Endothelial cell of umbilical vein (primary cell): Measurements from ENCODE around the gene BLOC1S1.

ENCODE experiments used
- EZH2 ChIP-seq: IDR thresholded peaks from 2 replicates; pipeline ENCODE4 v1.6.1; 2012; ENCODE audit warnings: borderline replicate concordance, low read depth, mild to moderate bottlenecking, moderate library complexity, low read length, inconsistent platforms; ENCODE audit not compliant: severe bottlenecking
- JUN ChIP-seq: IDR thresholded peaks from 2 replicates; pipeline ENCODE4 v1.6.1; 2011; ENCODE audit warnings: borderline replicate concordance, low read depth; ENCODE audit not compliant: insufficient read length, insufficient read depth
- MYC ChIP-seq: IDR thresholded peaks from one replicate; pipeline ENCODE4 v1.6.1; 2011; ENCODE audit warnings: mild to moderate bottlenecking, low read depth, low read length
- POLR2A ChIP-seq: IDR thresholded peaks from 2 replicates; pipeline ENCODE4 v1.6.1; 2012; ENCODE audit warnings: low read depth, mild to moderate bottlenecking, control low read depth, low read length
- POLR2AphosphoS5 ChIP-seq: IDR thresholded peaks from 2 replicates; pipeline ENCODE4 v1.6.1; 2012; ENCODE audit warnings: low read depth, mild to moderate bottlenecking, control low read depth, low read length, moderate library complexity; ENCODE audit not compliant: insufficient read depth
- TF ChIP-seq, protein P1 (sequence below), 2 donors: IDR thresholded peaks; 1 replicate in 1 of 2; 2 replicates in 1 of 2; pipeline ENCODE4 v1.5.1; 2011; ENCODE audit warnings: low read length in 2 of 2, mild to moderate bottlenecking in 2 of 2, moderate library complexity in 2 of 2, control low read depth in 1 of 2, inconsistent platforms in 1 of 2, low read depth in 1 of 2; ENCODE audit not compliant: insufficient read depth in 1 of 2; ENCODE audit errors: extremely low read depth in 1 of 2

DNA sequence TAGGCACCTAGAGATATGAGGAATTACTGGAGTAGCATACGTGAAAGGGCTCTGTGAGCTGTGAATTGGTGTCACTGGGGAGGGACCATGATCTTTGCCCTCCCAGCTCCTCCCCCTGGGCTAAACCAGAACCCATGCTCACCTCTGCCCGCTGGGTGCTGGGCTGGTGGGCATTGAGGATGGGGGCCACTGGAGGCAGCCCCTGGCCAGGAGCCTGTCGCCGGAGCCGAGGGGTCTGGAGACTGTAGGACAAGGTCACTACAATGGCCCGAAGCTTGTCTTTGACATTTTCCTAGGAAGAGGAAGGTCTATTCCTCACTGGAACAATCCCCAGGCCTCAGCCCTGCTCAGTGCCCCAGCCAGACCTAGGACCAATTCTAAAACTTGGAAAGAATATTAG is 19.7 kb upstream of the BLOC1S1 start:
- TF ChIP-seq, protein P1, sequence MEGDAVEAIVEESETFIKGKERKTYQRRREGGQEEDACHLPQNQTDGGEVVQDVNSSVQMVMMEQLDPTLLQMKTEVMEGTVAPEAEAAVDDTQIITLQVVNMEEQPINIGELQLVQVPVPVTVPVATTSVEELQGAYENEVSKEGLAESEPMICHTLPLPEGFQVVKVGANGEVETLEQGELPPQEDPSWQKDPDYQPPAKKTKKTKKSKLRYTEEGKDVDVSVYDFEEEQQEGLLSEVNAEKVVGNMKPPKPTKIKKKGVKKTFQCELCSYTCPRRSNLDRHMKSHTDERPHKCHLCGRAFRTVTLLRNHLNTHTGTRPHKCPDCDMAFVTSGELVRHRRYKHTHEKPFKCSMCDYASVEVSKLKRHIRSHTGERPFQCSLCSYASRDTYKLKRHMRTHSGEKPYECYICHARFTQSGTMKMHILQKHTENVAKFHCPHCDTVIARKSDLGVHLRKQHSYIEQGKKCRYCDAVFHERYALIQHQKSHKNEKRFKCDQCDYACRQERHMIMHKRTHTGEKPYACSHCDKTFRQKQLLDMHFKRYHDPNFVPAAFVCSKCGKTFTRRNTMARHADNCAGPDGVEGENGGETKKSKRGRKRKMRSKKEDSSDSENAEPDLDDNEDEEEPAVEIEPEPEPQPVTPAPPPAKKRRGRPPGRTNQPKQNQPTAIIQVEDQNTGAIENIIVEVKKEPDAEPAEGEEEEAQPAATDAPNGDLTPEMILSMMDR (IDR thresholded peaks at IDR 0.05; ENCODE audit: extremely low read depth in 1 of 2, insufficient read depth in 1 of 2, low read depth in 1 of 2, low read length in 2 of 2), result no peak
- TF ChIP-seq POLR2A, result no peak
- TF ChIP-seq EZH2, result no peak
- TF ChIP-seq POLR2AphosphoS5, result no peak
- no peak for TF ChIP-seq MYC
- no peak for TF ChIP-seq JUN
